GM12801 (cell line): Measurements from ENCODE around the gene CDCA7.

ENCODE experiments used
- CTCF ChIP-seq: IDR thresholded peaks from one replicate; pipeline ENCODE4 v1.5.1; 2011; ENCODE audit warnings: control low read depth; ENCODE audit not compliant: insufficient read length; ENCODE audit errors: extremely low read depth

CDCA7 gene

GRCh38 chr2:173339807-173340206, 14.9 kb upstream of the CDCA7 start:
- no peak for TF ChIP-seq CTCF

GRCh38 chr2:173343921-173344320, 10.8 kb upstream of the CDCA7 start:
- TF ChIP-seq CTCF = no peak

GRCh38 chr2:173346035-173346434, 8.6 kb upstream of the CDCA7 start:
- TF ChIP-seq CTCF = no peak

- TF ChIP-seq CTCF = no peak
Observed at GRCh38 chr2:173347305-173348168, 7.1 kb upstream of the CDCA7 start.

- TF ChIP-seq CTCF = no peak
Observed at GRCh38 chr2:173349287-173349686, 5.4 kb upstream of the CDCA7 start.

- no peak for TF ChIP-seq CTCF
Observed at GRCh38 chr2:173350383-173350782, 4.3 kb upstream of the CDCA7 start.

GRCh38 chr2:173351879-173352278, 2.8 kb upstream of the CDCA7 start:
- no peak for TF ChIP-seq CTCF
